Neural cell (in vitro differentiated cells): ENCODE data around the gene EBPL. TPM values are rescaled to one million over a fixed set of nuclear protein-coding genes. Genes with fewer than 3 reads are reported as not detected.
"Not testable (repeated sequence)": the region's sequence is repeated elsewhere in the genome, so short reads cannot be mapped to it uniquely, and the experiment has no call there.

Experiments
- H2AFZ ChIP-seq: fragments of 200-600, 300-800 bp; sonication (generic), shearing (Covaris generic); 2 replicates; pipeline ENCODE4 v1.6.0; 2014; ENCODE audit warnings: low read depth, mild to moderate bottlenecking, antibody characterized with exemption, low read length, moderate library complexity
- H3F3A ChIP-seq: fragments of 200-600 bp; shearing (Covaris generic); 2 replicates; pipeline ENCODE4 v1.6.1; 2016; ENCODE audit warnings: mild to moderate bottlenecking, moderate library complexity, mixed read lengths, antibody characterized with exemption, low read length; ENCODE audit not compliant: insufficient read depth, poor library complexity, severe bottlenecking
- H3K27ac ChIP-seq: fragments of 200-600, 300-800 bp; sonication (generic), shearing (Covaris generic); 2 replicates; pipeline ENCODE4 v1.5.1; 2014; ENCODE audit warnings: mild to moderate bottlenecking, low read length, moderate library complexity
- H3K27me3 ChIP-seq: fragments of 300-800, 200-600 bp; sonication (generic), shearing (Covaris generic); 2 replicates; pipeline ENCODE4 v1.6.0; 2014; ENCODE audit warnings: mild to moderate bottlenecking, low read depth, low read length, moderate library complexity; ENCODE audit not compliant: insufficient read depth
- H3K36me3 ChIP-seq: fragments of 300-800, 200-600 bp; sonication (generic), shearing (Covaris generic); 2 replicates; pipeline ENCODE4 v1.5.1; 2014; ENCODE audit warnings: mild to moderate bottlenecking, antibody characterized with exemption, low read length, moderate library complexity; ENCODE audit not compliant: insufficient read depth
- H3K4me2 ChIP-seq: fragments of 300-800, 200-600 bp; sonication (generic), shearing (Covaris generic); 2 replicates; pipeline ENCODE4 v1.6.0; 2014; ENCODE audit warnings: mild to moderate bottlenecking, low read length
- H3K4me3 ChIP-seq: fragments of 300-800, 200-600 bp; sonication (generic), shearing (Covaris generic); 2 replicates; pipeline ENCODE4 v1.5.1; 2014; ENCODE audit warnings: mild to moderate bottlenecking, low read length, moderate library complexity
- H3K79me2 ChIP-seq: fragments of 200-600 bp; shearing (Covaris generic); replicated peaks from 2 replicates; pipeline ENCODE4 v1.6.0; 2014; ENCODE audit warnings: mild to moderate bottlenecking, low read length, moderate library complexity; ENCODE audit not compliant: insufficient read depth
- H3K9ac ChIP-seq: fragments of 300-800, 200-600 bp; sonication (generic), shearing (Covaris generic); 2 replicates; pipeline ENCODE4 v1.6.1; 2016; ENCODE audit warnings: mild to moderate bottlenecking, low read length, mixed read lengths
- H3K9me2 ChIP-seq: fragments of 200-600 bp; shearing (Covaris generic); 2 replicates; pipeline ENCODE4 v1.6.1; 2016; ENCODE audit warnings: mild to moderate bottlenecking, low read length, mixed read lengths; ENCODE audit not compliant: insufficient read depth
- H3K9me3 ChIP-seq: fragments of 200-600, 300-800 bp; sonication (generic), shearing (Covaris generic); 2 replicates; pipeline ENCODE4 v1.6.1; 2016; ENCODE audit warnings: mild to moderate bottlenecking, mixed run types, low read length, moderate library complexity, mixed read lengths
- H4K20me1 ChIP-seq: fragments of 200-600 bp; shearing (Covaris generic); 2 replicates; pipeline ENCODE4 v1.6.1; 2016; ENCODE audit warnings: mild to moderate bottlenecking, mixed run types; ENCODE audit not compliant: insufficient read depth
- EP300 ChIP-seq: fragments of 450-650 bp; conservative IDR thresholded peaks from 2 replicates; pipeline ENCODE4 v1.6.1; 2014; ENCODE audit warnings: antibody characterized with exemption, mild to moderate bottlenecking, moderate library complexity; ENCODE audit not compliant: poor library complexity, severe bottlenecking
- EZH2 ChIP-seq: fragments of 200-600, 300-800 bp; shearing (Covaris generic), sonication (generic); IDR thresholded peaks from 2 replicates; pipeline ENCODE4 v1.6.1; 2014; ENCODE audit warnings: antibody characterized with exemption, low read length, borderline replicate concordance, mild to moderate bottlenecking; ENCODE audit not compliant: insufficient read depth, poor library complexity, severe bottlenecking
- MXI1 ChIP-seq: fragments of 450-650 bp; conservative IDR thresholded peaks from 2 replicates; pipeline ENCODE4 v1.6.1; 2014; ENCODE audit warnings: antibody characterized with exemption, mild to moderate bottlenecking; ENCODE audit not compliant: poor library complexity, severe bottlenecking
- POLR2AphosphoS5 ChIP-seq: IDR thresholded peaks from 2 replicates; pipeline ENCODE4 v1.6.1; 2012
- RAD21 ChIP-seq: fragments of 450-650 bp; conservative IDR thresholded peaks from 2 replicates; pipeline ENCODE4 v1.6.1; 2014; ENCODE audit warnings: antibody characterized with exemption, mild to moderate bottlenecking, moderate library complexity
- SMC3 ChIP-seq: fragments of 450-650 bp; conservative IDR thresholded peaks from 2 replicates; pipeline ENCODE4 v1.6.1; 2014; ENCODE audit warnings: antibody characterized with exemption, mild to moderate bottlenecking, moderate library complexity; ENCODE audit not compliant: poor library complexity
- TAF1 ChIP-seq: IDR thresholded peaks from 2 replicates; pipeline ENCODE4 v1.6.1; 2012; ENCODE audit warnings: low read depth
- polyA plus RNA-seq: library from polyadenylated mRNA; depleted of rRNA; stranded (reverse); fragments of >200 nt; gene quantifications from 2 replicates; pipeline ENCODE4 v1.2.3, GENCODE V29; 2014
- TF ChIP-seq, protein P1 (sequence below): fragments of 450-650 bp; IDR thresholded peaks from 2 replicates; pipeline ENCODE4 v1.5.1; 2014; ENCODE audit warnings: antibody characterized with exemption, mild to moderate bottlenecking, moderate library complexity; ENCODE audit not compliant: poor library complexity, severe bottlenecking
- TF ChIP-seq, protein P2 (sequence below): IDR thresholded peaks from 2 replicates; pipeline ENCODE4 v1.6.1; 2012; ENCODE audit warnings: borderline replicate concordance

Gene EBPL
- polyA plus RNA-seq, 1 donor from 2014 or later = 41.2 TPM

DNA sequence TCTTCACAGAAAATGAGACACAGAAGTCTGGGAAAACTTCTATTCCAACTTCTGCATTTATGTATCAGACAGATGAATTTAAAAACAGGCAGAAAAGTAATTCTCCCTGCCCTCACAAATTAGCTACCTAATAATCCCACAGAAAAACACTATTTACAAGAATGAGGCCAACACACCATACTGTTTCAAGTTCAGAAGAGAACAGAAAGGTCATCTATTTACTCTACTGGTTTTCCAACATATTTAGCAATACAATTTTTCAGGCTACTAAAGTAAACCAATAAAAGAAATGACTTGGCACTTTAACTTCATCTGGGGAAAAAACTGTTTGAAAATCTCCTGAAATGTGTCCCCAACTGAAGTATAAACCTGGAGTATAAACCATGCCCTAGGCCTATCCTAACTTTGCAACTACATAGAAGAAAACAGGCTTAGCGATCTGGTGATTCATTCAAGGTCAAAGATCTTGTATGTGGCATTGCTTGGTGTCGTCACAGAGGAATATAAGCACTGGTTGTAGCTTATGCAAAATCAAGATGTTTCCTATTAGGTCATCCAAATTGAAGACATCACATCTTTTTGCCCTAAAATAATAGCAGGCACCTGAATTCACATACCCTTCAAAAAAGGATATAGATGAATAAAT lies 20.1 kb upstream of the EBPL start:
- no peak overlapping the region for H3K27ac ChIP-seq
- H3K9me2 ChIP-seq = no peaks in the 10 kb centered on the region
- H3K36me3 ChIP-seq = peaks cover 14% of the 10 kb centered on the region
- no peaks in the 10 kb centered on the region for H3K27me3 ChIP-seq
- no peaks in the 10 kb centered on the region for H4K20me1 ChIP-seq
- TF ChIP-seq, protein P1, sequence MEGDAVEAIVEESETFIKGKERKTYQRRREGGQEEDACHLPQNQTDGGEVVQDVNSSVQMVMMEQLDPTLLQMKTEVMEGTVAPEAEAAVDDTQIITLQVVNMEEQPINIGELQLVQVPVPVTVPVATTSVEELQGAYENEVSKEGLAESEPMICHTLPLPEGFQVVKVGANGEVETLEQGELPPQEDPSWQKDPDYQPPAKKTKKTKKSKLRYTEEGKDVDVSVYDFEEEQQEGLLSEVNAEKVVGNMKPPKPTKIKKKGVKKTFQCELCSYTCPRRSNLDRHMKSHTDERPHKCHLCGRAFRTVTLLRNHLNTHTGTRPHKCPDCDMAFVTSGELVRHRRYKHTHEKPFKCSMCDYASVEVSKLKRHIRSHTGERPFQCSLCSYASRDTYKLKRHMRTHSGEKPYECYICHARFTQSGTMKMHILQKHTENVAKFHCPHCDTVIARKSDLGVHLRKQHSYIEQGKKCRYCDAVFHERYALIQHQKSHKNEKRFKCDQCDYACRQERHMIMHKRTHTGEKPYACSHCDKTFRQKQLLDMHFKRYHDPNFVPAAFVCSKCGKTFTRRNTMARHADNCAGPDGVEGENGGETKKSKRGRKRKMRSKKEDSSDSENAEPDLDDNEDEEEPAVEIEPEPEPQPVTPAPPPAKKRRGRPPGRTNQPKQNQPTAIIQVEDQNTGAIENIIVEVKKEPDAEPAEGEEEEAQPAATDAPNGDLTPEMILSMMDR = no peak
- no peak for TF ChIP-seq TAF1
- no peak for TF ChIP-seq SMC3
- no peak for TF ChIP-seq POLR2AphosphoS5
- TF ChIP-seq RAD21 = no peak
- no peak for TF ChIP-seq EZH2
- TF ChIP-seq, protein P2, sequence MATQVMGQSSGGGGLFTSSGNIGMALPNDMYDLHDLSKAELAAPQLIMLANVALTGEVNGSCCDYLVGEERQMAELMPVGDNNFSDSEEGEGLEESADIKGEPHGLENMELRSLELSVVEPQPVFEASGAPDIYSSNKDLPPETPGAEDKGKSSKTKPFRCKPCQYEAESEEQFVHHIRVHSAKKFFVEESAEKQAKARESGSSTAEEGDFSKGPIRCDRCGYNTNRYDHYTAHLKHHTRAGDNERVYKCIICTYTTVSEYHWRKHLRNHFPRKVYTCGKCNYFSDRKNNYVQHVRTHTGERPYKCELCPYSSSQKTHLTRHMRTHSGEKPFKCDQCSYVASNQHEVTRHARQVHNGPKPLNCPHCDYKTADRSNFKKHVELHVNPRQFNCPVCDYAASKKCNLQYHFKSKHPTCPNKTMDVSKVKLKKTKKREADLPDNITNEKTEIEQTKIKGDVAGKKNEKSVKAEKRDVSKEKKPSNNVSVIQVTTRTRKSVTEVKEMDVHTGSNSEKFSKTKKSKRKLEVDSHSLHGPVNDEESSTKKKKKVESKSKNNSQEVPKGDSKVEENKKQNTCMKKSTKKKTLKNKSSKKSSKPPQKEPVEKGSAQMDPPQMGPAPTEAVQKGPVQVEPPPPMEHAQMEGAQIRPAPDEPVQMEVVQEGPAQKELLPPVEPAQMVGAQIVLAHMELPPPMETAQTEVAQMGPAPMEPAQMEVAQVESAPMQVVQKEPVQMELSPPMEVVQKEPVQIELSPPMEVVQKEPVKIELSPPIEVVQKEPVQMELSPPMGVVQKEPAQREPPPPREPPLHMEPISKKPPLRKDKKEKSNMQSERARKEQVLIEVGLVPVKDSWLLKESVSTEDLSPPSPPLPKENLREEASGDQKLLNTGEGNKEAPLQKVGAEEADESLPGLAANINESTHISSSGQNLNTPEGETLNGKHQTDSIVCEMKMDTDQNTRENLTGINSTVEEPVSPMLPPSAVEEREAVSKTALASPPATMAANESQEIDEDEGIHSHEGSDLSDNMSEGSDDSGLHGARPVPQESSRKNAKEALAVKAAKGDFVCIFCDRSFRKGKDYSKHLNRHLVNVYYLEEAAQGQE = no peak
- no peak for TF ChIP-seq MXI1
- no peak for TF ChIP-seq EP300
- no peak overlapping the region for H3K4me3 ChIP-seq
- no peaks in the 10 kb centered on the region for H3K79me2 ChIP-seq
- no peak overlapping the region for H3K9ac ChIP-seq
- peaks cover 4% of the 10 kb centered on the region for H3K9me3 ChIP-seq
- no peak overlapping the region for H3K4me2 ChIP-seq
- no peak overlapping the region for H2AFZ ChIP-seq
- no peaks in the 10 kb centered on the region for H3F3A ChIP-seq

DNA sequence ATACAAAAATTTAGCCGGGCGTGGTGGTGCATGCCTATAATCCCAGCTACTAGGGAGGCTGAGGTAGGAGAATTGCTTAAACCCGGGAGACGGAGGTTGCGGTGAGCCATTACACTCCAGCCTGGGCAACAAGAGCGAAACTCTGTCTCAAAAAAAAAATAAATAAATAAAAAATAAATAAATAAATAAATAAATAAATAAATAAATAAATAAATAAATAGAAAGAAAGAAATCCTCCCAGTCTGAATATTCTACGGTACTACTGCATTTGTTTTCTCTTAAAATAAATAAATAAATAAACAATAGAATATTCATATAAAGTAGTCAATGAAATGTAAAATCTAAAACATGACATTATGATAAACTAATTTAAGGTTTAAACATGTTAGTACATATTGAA lies 13.0 kb upstream of the EBPL start:
- H2AFZ ChIP-seq, H3K36me3 ChIP-seq, H3K79me2 ChIP-seq, H3K9me2 ChIP-seq, H3K4me3 ChIP-seq, H3K9me3 ChIP-seq, H3K27ac ChIP-seq, H3K9ac ChIP-seq, H3K4me2 ChIP-seq, H3F3A ChIP-seq, H4K20me1 ChIP-seq, H3K27me3 ChIP-seq: not testable (repeated sequence)

DNA sequence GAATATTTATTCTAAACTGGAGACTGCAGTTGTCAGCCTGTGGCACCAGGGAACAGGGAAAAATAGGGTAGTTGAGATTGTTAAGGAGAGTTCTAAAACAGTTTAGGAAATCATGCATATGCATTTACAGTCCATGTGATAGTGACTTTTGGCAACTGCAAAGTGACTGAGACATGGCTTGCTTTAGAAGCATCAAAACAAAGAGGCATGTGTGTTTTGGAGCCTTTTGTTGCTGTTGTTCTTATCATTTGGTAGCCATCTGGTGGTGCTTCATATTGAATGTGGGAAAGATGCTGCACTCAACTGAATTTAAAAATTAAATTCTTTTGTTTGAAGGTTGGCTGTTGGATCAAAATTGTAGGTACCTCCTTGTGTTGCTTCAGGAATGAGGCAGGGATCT lies 10.2 kb upstream of the EBPL start:
- Histone ChIP-seq H3K9me2 (no peaks in the 10 kb centered on the region), H3K4me3 (no peak overlapping the region), H3F3A (no peaks in the 10 kb centered on the region), H2AFZ (no peak overlapping the region), H4K20me1 (no peaks in the 10 kb centered on the region), H3K36me3 (peaks cover 3% of the 10 kb centered on the region), H3K27me3 (no peaks in the 10 kb centered on the region), H3K9ac (no peak overlapping the region), H3K27ac (no peak overlapping the region), H3K4me2 (no peak overlapping the region), H3K9me3 (no peaks in the 10 kb centered on the region), H3K79me2 (no peaks in the 10 kb centered on the region)
- TF ChIP-seq SMC3 (no peak), MXI1 (no peak), TAF1 (no peak), EZH2 (no peak), POLR2AphosphoS5 (no peak), EP300 (no peak)
- TF ChIP-seq, protein P2 = no peak
- TF ChIP-seq, protein P1 = no peak
